Myocyte (in vitro differentiated cells): Measurements from ENCODE around the gene ERH. TPM values are rescaled to one million over a fixed set of nuclear protein-coding genes. Genes with fewer than 3 reads are reported as not detected.
A peak's percentile ranks its signal among the peaks of the same experiment; 100 is the strongest.
"Not testable (repeated sequence)": the region's sequence is repeated elsewhere in the genome, so short reads cannot be mapped to it uniquely, and the experiment has no call there.

Experiments
- DNase-seq: peaks from one replicate; pipeline ENCODE4 v3.0.0-alpha.2; 2012; ENCODE audit warnings: low read depth
- total RNA-seq: library from RNA; depleted of rRNA; stranded (reverse); fragments of >200 nt; gene quantifications from 2 replicates; pipeline ENCODE4 v1.2.3, GENCODE V29; 2014

Gene ERH
- total RNA-seq, 1 donor from 2014 or later = 70.3 TPM

- no peak for DNase-seq
These were observed 715 bp upstream of the ERH start for GRCh38 chr14:69398818-69399210.

GRCh38 chr14:69395929-69396328 is 2.2 kb downstream of the ERH start:
- DNase-seq = no peak

DNA sequence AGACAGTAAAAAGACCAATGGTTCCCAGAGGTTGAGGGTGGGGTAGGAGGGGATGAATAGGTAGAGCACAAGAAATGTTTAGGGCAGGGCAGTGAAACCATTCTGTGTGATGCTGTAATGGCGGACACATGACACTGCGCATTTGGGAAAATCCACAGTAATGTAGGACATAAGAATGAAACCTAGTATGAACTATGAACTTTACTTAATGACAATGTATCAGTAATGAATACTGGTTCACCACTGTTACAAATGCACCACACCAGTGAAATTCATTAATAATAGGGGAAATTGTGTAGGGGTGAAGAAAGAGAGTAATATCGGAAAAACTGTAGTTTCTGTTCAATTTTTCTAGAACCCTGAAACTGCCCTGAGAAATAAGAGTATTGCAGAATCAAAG is 5.6 kb downstream of the ERH start:
- DNase-seq = no peak

- not testable (repeated sequence) for DNase-seq
These were observed 6.7 kb downstream of the ERH start for GRCh38 chr14:69391400-69391799.

- DNase-seq = no peak
These were observed 10.8 kb downstream of the ERH start for GRCh38 chr14:69387311-69387710.

- no peak for DNase-seq
These were observed 19.8 kb downstream of the ERH start for GRCh38 chr14:69378274-69378673.

GRCh38 chr14:69376439-69376838 is 21.7 kb downstream of the ERH start:
- no peak for DNase-seq

DNA sequence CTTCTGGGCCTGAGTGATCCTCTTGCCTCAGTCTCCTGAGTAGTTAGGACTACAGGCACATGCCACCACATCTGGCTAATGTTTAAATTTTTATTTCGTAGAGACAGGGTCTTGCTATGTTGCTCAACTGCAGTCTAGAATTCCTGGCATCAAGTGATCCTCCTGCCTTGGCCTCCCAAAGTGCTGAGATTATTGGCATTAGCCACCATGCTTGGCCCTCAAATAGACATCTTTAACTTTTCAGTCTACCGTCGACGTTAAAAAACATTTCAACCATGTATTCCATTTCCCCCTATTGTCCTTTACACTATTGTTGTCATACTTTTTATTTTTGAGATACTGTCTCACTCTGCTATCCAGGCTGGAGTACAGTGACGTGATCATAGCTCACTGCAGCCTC is 22.4 kb downstream of the ERH start:
- no peak for DNase-seq

DNA sequence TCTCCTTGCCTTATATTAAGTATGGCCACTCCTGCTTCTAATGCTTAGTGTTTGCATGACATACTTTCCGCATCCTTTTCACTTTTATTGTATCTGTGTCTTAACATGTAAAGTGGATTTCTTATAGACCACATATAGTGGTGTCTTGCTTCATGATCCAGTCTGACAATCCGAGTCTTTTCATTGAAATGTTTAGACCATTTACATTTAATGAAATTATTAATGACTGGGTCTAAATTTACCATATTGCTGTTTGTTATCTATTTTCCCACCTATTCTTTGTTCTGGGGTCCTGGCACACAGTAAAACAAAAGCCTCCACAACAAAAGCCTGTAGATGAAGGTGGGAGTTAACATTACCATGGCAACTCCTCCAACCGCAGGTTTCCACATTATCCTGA is 22.9 kb downstream of the ERH start:
- no peak for DNase-seq

GRCh38 chr14:69374235-69374634 is 23.9 kb downstream of the ERH start:
- DNase-seq = no peak

- no peak for DNase-seq
These were observed 25.0 kb downstream of the ERH start for GRCh38 chr14:69373104-69373503.

- DNase-seq = no peak
These were observed 26.0 kb downstream of the ERH start for GRCh38 chr14:69372146-69372545.

DNA sequence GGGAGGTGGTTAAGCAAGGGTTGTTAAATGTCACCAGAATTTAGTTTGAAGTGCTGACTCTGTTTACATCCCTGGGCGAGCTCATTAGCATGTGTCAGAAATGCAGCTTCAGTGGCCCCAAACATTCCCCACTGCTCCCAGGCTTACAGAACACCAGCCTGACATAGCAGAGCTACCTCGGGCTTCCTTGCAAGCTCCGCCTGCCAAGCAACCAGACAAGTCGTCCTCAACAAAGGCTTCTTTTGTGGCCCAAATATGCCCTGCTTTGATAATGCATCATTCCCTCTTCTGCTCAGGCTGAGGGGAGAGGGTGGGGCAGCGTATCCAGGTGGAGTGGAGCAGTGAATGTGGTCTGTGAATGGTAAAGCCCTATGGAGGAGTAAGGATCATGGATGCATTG is 28.0 kb downstream of the ERH start:
- DNase-seq = no peak

DNA sequence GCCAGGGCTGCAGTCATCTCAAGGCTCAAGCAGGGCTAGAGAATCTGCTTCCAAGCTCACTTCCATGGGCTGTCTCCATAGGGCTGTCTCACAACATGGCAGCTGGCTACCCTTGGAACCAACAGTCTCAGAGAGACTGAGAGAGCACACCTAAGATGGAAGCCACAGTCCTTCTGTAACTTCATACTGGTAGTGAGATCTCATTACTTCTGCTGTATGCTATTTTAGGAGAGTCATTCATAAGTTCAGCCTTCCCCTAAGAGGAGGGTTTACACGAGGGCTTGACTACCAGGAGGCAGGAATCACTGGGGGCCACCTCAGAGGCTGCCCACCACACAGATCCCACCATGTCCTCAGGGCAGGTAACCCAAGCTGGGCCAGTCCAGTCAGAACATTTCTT is 29.7 kb downstream of the ERH start:
- peak; percentile 24 for DNase-seq

GRCh38 chr14:69366761-69367160 is 31.3 kb downstream of the ERH start:
- no peak for DNase-seq

GRCh38 chr14:69366069-69366468 is 32.0 kb downstream of the ERH start:
- no peak for DNase-seq

GRCh38 chr14:69364378-69364777 is 33.7 kb downstream of the ERH start:
- no peak for DNase-seq

DNA sequence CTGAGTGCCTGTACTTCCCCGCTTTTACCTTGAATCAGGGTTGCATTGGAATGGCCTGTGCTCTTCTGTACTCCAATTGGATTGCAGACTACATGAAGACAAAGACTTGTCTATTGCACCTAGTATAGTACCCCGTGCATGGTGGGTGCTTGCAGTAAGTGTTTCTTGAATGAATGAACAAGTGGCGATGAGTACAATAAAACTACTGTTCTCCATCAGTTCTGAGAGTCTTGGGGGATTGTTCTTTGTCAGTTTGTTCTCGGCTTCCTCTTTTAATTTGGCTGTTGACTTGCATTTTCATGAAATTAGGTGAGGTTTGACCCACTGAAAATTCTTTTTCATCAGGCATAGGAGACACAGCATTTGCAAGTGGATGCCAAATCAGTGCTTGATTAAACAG is 34.1 kb downstream of the ERH start:
- no peak for DNase-seq

GRCh38 chr14:69363055-69363454 is 35.0 kb downstream of the ERH start:
- peak; percentile 15 for DNase-seq

DNA sequence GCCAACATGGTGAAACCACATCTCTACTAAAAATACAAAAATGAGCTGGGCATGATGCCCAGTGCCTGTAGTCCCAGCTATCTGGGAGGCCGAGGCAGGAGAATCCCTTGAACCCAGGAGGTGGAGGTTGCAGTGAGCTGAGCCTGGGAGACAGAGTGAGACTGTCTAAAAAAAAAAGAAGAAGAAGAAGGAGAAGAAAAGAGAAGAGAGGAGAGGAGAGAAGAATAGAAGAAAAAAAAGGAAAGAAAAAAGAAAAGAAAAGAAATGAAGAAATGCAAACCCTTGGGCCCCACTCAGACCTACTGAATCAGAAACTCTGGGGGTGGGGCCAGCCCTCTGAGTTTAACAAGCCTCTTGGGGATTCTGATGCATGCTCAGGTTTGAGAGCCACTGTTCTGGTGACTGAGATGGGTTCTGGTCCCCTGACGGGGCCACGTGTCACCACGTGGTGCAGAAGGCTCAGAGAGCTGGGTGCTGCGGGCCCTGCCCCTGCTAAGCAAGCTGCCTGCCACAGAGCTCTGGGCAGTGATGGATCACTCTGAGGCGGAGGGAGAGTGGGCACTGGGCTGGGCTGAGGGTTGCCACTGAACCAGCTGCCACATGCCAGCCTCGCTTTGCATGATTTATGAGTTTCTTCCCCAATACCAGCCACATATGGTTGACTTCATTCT is 37.5 kb downstream of the ERH start:
- DNase-seq = peak; percentile 74

DNA sequence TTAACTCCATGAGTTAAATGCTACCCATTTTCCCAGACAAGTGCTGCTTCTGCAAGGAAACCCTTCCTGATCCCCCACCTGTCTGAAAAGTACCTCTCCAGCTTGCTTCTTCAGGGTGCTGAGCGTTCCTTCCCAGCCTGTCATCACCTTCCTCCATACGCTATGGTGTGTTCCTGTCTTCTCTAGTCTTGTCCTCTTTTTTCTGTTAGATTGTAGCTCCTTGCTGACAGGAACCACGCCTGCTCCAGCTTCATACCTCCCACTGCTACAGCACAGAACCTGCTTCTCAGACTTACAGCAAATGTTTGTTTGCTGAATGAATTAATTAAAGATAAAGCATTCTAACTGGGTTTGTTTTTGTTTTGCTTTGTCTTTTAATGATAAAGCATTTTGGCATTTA is 39.1 kb downstream of the ERH start:
- no peak for DNase-seq

- DNase-seq = peak; percentile 77
These were observed 39.7 kb downstream of the ERH start for GRCh38 chr14:69358233-69358963.

DNA sequence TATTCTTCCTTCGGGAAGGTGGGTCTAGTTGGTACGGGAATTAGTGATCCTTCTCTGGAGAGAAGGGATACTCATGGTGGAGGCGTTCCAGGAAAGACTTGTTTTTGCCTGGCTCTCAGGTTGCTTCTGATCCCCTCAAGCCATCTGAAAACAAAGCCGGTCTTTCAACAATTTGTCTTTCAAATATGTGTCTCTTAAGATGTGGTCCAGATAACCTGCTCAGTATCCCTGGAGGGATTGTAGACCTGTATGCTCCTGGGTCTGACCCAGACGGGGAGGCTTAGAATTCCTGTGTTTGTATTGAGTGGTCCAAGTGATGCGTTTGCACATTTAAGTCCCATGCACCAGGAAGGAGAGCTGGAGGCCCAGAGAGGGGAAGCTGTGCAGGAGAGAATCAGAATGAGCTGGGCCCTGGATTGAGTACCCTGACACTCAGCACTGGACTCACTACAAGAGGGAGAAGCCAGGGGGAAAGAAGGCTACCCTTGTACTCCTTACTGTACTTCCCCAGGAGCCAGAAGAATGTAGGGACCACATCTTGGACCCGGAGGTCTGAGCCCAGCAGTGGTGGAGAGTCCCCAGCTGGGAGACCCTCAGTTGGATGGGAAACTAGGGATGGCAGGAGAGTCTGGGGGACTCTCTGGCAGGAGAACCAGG is 40.4 kb downstream of the ERH start:
- DNase-seq = no peak
